Endothelial cell of umbilical vein (primary cell): ENCODE data around the gene NDUFA5. TPM values are rescaled to one million over a fixed set of nuclear protein-coding genes. Genes with fewer than 3 reads are reported as not detected.

ENCODE experiments used
- BruUV-seq: library from RNA; stranded (reverse); fragments of 400-500 nt; replicated peaks from 2 replicates; lab custom pipeline; 2021; lab: Mats Ljungman, UMichigan
- CTCF ChIA-PET: fragments of 300-600, 350-600 bp; sonication (Branson Sonifier 250); formaldehyde crosslinking; loops from one replicate; lab custom pipeline; 2021; ENCODE audit warnings: antibody characterized with exemption, inconsistent platforms; lab: Charles Lee
- POLR2A ChIA-PET: fragments of 300-600, 350-600 bp; sonication (Branson Sonifier 250); formaldehyde crosslinking; loops from one replicate; lab custom pipeline; 2021; ENCODE audit warnings: antibody characterized with exemption, inconsistent platforms; lab: Charles Lee
- DNase-seq: peaks from one replicate; pipeline ENCODE4 v3.0.0-alpha.2; 2011; ENCODE audit warnings: low read depth, low spot score
- FAIRE-seq: peaks from 2 replicates; lab custom pipeline; 2011; peaks lifted over from hg19 to GRCh38; lab: Jason Lieb, UNC
- H2AFZ ChIP-seq: 2 replicates; pipeline ENCODE4 v1.6.0; 2012; ENCODE audit warnings: low read depth, low read length, control low read depth, inconsistent platforms
- H3K27ac ChIP-seq: 2 replicates; pipeline ENCODE4 v1.5.1; 2011; ENCODE audit warnings: low read depth, mild to moderate bottlenecking, control low read depth, low read length, moderate library complexity; ENCODE audit not compliant: insufficient read depth
- H3K27me3 ChIP-seq, 2 experiments: 2 replicates each; pipeline versions ENCODE4 v1.6.0 to v1.6.1; 2011; ENCODE audit warnings: low read length in 2 of 2, mixed read lengths in 1 of 2; ENCODE audit not compliant: control insufficient read depth in 2 of 2, insufficient read depth in 2 of 2
- H3K36me3 ChIP-seq, 2 experiments: 2 replicates in 1 of 2; 3 replicates in 1 of 2; pipeline ENCODE4 v1.5.1; 2011; ENCODE audit warnings: low read length in 2 of 2, mild to moderate bottlenecking in 1 of 2, moderate library complexity in 1 of 2; ENCODE audit not compliant: control insufficient read depth in 2 of 2, insufficient read depth in 2 of 2; ENCODE audit errors: extremely low read depth in 1 of 2
- H3K4me1 ChIP-seq: 3 replicates; pipeline ENCODE4 v1.5.1; 2011; ENCODE audit warnings: mild to moderate bottlenecking, low read length; ENCODE audit not compliant: control insufficient read depth, insufficient read depth; ENCODE audit errors: extremely low read depth
- H3K4me2 ChIP-seq: 2 replicates; pipeline ENCODE4 v1.6.1; 2011; ENCODE audit warnings: low read length, control low read depth, mixed read lengths; ENCODE audit not compliant: insufficient read depth
- H3K4me3 ChIP-seq, 3 experiments: fragments of 200-600 bp in 1 of 3; sonication (generic), shearing (Covaris generic) in 1 of 3; replicated peaks in 1 of 3; 2 replicates each; pipeline ENCODE4 v1.5.1; 2011 to 2016; ENCODE audit warnings: control low read depth in 3 of 3, low read length in 3 of 3, mild to moderate bottlenecking in 2 of 3, inconsistent platforms in 1 of 3, low read depth in 1 of 3, moderate library complexity in 1 of 3; ENCODE audit not compliant: insufficient read depth in 1 of 3
- H3K79me2 ChIP-seq: 2 replicates; pipeline ENCODE4 v1.6.0; 2012; ENCODE audit warnings: low read length, inconsistent platforms; ENCODE audit not compliant: control insufficient read depth, insufficient read depth
- H3K9ac ChIP-seq: replicated peaks from 2 replicates; pipeline ENCODE3; 2011; ENCODE audit warnings: low read length, control low read depth; ENCODE audit not compliant: insufficient read depth; ENCODE audit errors: extremely low read depth
- H3K9me1 ChIP-seq: replicated peaks from 3 replicates; pipeline ENCODE4 v1.6.0; 2011; ENCODE audit warnings: mild to moderate bottlenecking, low read length; ENCODE audit not compliant: control insufficient read depth, insufficient read depth; ENCODE audit errors: extremely low read depth
- H3K9me3 ChIP-seq: replicated peaks from 2 replicates; pipeline ENCODE4 v1.5.1; 2012; ENCODE audit warnings: low read length, inconsistent platforms; ENCODE audit not compliant: control insufficient read depth, insufficient read depth
- H4K20me1 ChIP-seq: replicated peaks from 2 replicates; pipeline ENCODE3; 2011; ENCODE audit warnings: mild to moderate bottlenecking, low read length; ENCODE audit not compliant: control insufficient read depth, insufficient read depth; ENCODE audit errors: extremely low read depth
- CTCF ChIP-seq, 2 donors: IDR thresholded peaks; 1 replicate in 1 of 2; 2 replicates in 1 of 2; pipeline ENCODE4 v1.5.1; 2011; ENCODE audit warnings: low read length in 2 of 2, mild to moderate bottlenecking in 2 of 2, moderate library complexity in 2 of 2, control low read depth in 1 of 2, inconsistent platforms in 1 of 2, low read depth in 1 of 2; ENCODE audit not compliant: insufficient read depth in 1 of 2; ENCODE audit errors: extremely low read depth in 1 of 2
- EZH2 ChIP-seq: IDR thresholded peaks from 2 replicates; pipeline ENCODE4 v1.6.1; 2012; ENCODE audit warnings: borderline replicate concordance, low read depth, mild to moderate bottlenecking, moderate library complexity, low read length, inconsistent platforms; ENCODE audit not compliant: severe bottlenecking
- FOS ChIP-seq: IDR thresholded peaks from 2 replicates; pipeline ENCODE4 v1.6.1; 2011; ENCODE audit warnings: mild to moderate bottlenecking, low read length, moderate library complexity, borderline replicate concordance; ENCODE audit not compliant: insufficient read depth
- JUN ChIP-seq: IDR thresholded peaks from 2 replicates; pipeline ENCODE4 v1.6.1; 2011; ENCODE audit warnings: borderline replicate concordance, low read depth; ENCODE audit not compliant: insufficient read length, insufficient read depth
- MYC ChIP-seq: IDR thresholded peaks from one replicate; pipeline ENCODE4 v1.6.1; 2011; ENCODE audit warnings: mild to moderate bottlenecking, low read depth, low read length
- dilution Hi-C: fragments of 300-500 bp; cut with MboI; formaldehyde crosslinking; loops from one replicate; pipeline ENCODE4 v1.15.0; 2019; ENCODE audit warnings: low sequenced_read_pairs; ENCODE audit not compliant: extremely low pct_ligation_motif_present
- intact Hi-C: fragments of 100-400 bp; cut with micrococcal nuclease; formaldehyde crosslinking; loops from one replicate; pipeline ENCODE4 v1.10.0; 2022
- polyA plus RNA-seq, 4 experiments: library from polyadenylated mRNA; depleted of rRNA in 3 of 4; stranded (reverse) in 3 of 4; unstranded in 1 of 4; fragments of >200 nt; gene quantifications; 2 replicates each; pipeline versions ENCODE4 v1.2.1 to v1.2.3, GENCODE V29; 2011 to 2012; ENCODE audit warnings: missing spikeins in 1 of 4
- total RNA-seq: library from RNA; stranded (reverse); gene quantifications from 2 replicates; pipeline ENCODE4 v1.2.3, GENCODE V29; 2021

Gene NDUFA5
- total and polyA plus RNA-seq, 2 donors (not counting 3 experiments of a cell fraction or from before 2014, with no cell fraction given): 6.2 to 62.3 TPM

- no peak overlapping the region for H3K4me2 ChIP-seq
- ChIA-PET CTCF (interaction anchor here (0.8 to 1.3 kb wide), 3 partner anchors 10 to 80 kb away, joined by 3 to 6 read pairs (median 3); no protein-coding TSS in a partner anchor), POLR2A (no interaction called here)
- no peak overlapping the region for H3K4me3 ChIP-seq
- H3K4me1 ChIP-seq: peaks cover 18% of the 10 kb centered on the region
- H3K79me2 ChIP-seq: no peaks in the 10 kb centered on the region
- intact Hi-C loops (no loop called here), dilution Hi-C loops (no loop called here)
- H3K27ac ChIP-seq: no peak overlapping the region
- no peaks in the 10 kb centered on the region for H3K9me3 ChIP-seq
- TF ChIP-seq MYC (no peak), EZH2 (no peak), JUN (no peak), FOS (no peak), CTCF (IDR thresholded peaks at IDR 0.05; ENCODE audit: extremely low read depth in 1 of 2, insufficient read depth in 1 of 2, low read depth in 1 of 2, low read length in 2 of 2) (no peak)
- H3K36me3 ChIP-seq: no peaks in the 10 kb centered on the region
- no peaks in the 10 kb centered on the region for H3K9me1 ChIP-seq
- no peaks in the 10 kb centered on the region for H4K20me1 ChIP-seq
- BruUV-seq: no TSS peak
- H3K9ac ChIP-seq: no peak overlapping the region
- no peak overlapping the region for H2AFZ ChIP-seq
- FAIRE-seq: no peak
- no peaks in the 10 kb centered on the region for H3K27me3 ChIP-seq
- DNase-seq: no peak
Measured at GRCh38 chr7:123573896-123574467, 16.4 kb upstream of the NDUFA5 start.
